IPS-20b (cell line): ENCODE results near the gene PRAC2.
A peak's percentile ranks its signal among the peaks of the same experiment; 100 is the strongest.

Experiments used
- H3K27ac ChIP-seq: one replicate; pipeline ENCODE4 v1.5.1; 2013; ENCODE audit warnings: low read length
- H3K27me3 ChIP-seq: 2 replicates; pipeline ENCODE4 v1.6.1; 2013; ENCODE audit warnings: mild to moderate bottlenecking, low read length, inconsistent platforms; ENCODE audit not compliant: insufficient read depth
- H3K36me3 ChIP-seq: 2 replicates; pipeline ENCODE4 v1.6.1; 2013; ENCODE audit warnings: low read depth, mild to moderate bottlenecking, inconsistent platforms, low read length, moderate library complexity; ENCODE audit not compliant: insufficient read depth
- H3K4me1 ChIP-seq: 2 replicates; pipeline ENCODE4 v1.6.1; 2013; ENCODE audit warnings: mild to moderate bottlenecking, control low read depth, inconsistent platforms, low read length, moderate library complexity; ENCODE audit not compliant: insufficient read depth
- H3K4me3 ChIP-seq: 2 replicates; pipeline ENCODE4 v1.5.1; 2013; ENCODE audit warnings: mild to moderate bottlenecking, low read length, inconsistent platforms
- H3K9ac ChIP-seq: 2 replicates; pipeline ENCODE4 v1.6.1; 2013; ENCODE audit warnings: low read depth, mild to moderate bottlenecking, inconsistent platforms, low read length, moderate library complexity
- H3K9me3 ChIP-seq: 2 replicates; pipeline ENCODE4 v1.6.1; 2013; ENCODE audit warnings: mild to moderate bottlenecking, low read depth, low read length, inconsistent platforms; ENCODE audit not compliant: insufficient read depth

Gene PRAC2

DNA sequence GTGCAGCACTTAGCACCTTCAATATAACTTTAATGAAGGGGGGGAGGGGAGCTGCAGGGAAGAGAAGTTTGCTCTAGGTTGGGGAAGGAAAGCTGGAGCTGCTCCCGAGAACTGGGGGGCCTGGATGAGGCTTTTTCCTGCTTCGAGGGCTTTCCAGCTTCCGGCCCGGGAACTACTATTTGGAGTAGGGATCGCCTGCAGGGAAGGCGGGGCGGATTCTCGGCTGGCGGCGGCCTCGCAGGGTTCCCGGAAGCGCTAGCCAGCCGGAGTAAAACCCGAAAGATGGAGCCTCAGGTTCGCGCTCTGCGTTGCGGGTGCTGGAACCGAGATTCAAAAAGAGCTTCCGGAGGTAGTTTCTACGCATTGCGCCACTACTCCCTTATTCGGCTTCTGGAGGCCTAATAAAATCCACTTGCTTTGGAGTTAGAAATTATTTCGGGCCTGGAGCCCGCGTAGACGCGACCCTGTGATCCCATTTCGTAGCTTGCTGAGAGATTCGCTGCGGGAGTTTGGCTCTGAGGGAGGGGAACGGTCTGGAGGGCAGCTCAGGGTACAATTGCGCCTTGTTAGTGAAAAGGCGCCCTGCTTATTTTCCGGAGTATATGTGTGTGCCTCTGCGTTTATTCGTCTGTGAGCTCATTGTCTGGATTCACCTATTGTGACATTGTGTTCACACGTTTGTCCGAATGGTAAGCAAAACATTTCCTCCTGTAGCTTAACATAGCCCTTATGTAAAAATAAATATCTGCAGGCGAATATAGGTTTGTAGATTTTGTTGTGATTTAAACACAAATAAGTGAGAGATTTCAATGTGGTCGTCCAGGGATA lies 652 bp downstream of the PRAC2 start:
- Histone ChIP-seq H3K27ac (no peak overlapping the region), H3K4me1 (peaks cover 17% of the 10 kb centered on the region), H3K4me3 (peak overlapping the region; percentile 42), H3K9ac (no peak overlapping the region), H3K9me3 (peaks cover 7% of the 10 kb centered on the region; the same call in 1 of the 2 replicates), H3K36me3 (no peaks in the 10 kb centered on the region), H3K27me3 (peaks cover 100% of the 10 kb centered on the region)

DNA sequence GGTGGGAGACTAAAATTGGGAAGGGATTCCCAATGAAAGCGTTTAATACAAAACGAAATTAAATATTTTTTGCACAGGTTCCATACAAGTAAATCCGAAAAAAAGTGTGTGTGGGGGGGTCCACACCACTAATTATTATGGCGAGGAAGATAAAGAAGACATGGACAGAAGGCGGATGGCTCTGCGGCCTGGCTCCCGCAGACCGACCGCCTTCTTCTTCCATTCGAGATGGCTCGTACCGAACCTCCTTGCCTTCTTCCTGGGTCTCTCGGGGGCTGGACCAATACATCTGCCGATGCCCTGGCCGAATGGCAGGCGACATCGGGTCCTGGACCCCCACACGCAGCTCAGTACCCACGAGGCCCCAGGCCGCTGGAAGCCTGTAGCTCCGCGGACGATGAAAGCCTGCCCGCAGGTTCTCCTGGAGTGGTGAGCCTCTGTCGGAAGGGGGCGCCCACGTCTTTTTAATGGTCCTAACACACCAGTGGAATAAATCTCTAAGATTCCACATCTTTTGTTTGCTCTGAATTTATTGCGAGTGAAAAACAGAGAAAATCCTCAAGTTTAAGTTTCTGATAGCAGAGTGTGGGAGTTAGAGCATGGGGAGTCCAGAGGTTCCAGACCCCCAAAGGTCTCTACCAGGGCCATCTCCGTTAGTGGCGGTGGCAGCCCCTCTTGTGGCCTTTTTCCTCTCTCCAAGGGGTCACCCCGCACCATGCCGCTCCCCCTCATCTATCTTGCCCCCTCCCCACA lies 1.4 kb downstream of the PRAC2 start:
- Histone ChIP-seq H3K9ac (no peak overlapping the region), H3K27me3 (peaks cover 100% of the 10 kb centered on the region), H3K9me3 (peaks cover 10% of the 10 kb centered on the region; the same call in 1 of the 2 replicates), H3K27ac (no peak overlapping the region), H3K4me1 (peaks cover 12% of the 10 kb centered on the region), H3K4me3 (no peak overlapping the region), H3K36me3 (no peaks in the 10 kb centered on the region)

DNA sequence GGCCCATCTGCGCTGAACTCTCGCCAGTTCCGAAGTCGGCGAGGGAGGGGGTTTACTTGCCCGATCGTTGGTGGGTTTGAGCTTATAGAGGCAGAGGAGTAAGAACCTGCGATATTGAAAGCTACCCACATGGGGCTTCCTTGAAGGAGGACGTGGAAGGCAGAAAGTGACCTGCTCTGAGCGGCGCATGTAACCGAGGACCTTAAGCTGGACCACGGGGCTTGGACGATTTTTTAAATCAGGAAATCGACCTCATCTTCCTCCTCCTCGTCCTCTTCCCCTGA lies 2.0 kb downstream of the PRAC2 start:
- H3K4me1 ChIP-seq, result peaks cover 10% of the 10 kb centered on the region
- H3K9me3 ChIP-seq, result peaks cover 12% of the 10 kb centered on the region; the same call in 1 of the 2 replicates
- H3K4me3 ChIP-seq, result no peak overlapping the region
- H3K9ac ChIP-seq, result no peak overlapping the region
- H3K27ac ChIP-seq, result no peak overlapping the region
- peaks cover 100% of the 10 kb centered on the region for H3K27me3 ChIP-seq
- no peaks in the 10 kb centered on the region for H3K36me3 ChIP-seq

- H3K9me3 ChIP-seq, result peaks cover 12% of the 10 kb centered on the region; the same call in 1 of the 2 replicates
- H3K9ac ChIP-seq, result no peak overlapping the region
- peaks cover 100% of the 10 kb centered on the region for H3K27me3 ChIP-seq
- no peak overlapping the region for H3K4me3 ChIP-seq
- H3K27ac ChIP-seq, result no peak overlapping the region
- no peaks in the 10 kb centered on the region for H3K36me3 ChIP-seq
- peaks cover 5% of the 10 kb centered on the region for H3K4me1 ChIP-seq
Observed at GRCh38 chr17:48725288-48726064, 2.5 kb downstream of the PRAC2 start.

- Histone ChIP-seq H3K27me3 (peaks cover 100% of the 10 kb centered on the region), H3K4me3 (no peak overlapping the region), H3K9ac (no peak overlapping the region), H3K36me3 (no peaks in the 10 kb centered on the region), H3K27ac (no peak overlapping the region), H3K4me1 (peaks cover 2% of the 10 kb centered on the region; the same call in 1 of the 2 replicates), H3K9me3 (peaks cover 12% of the 10 kb centered on the region; the same call in 1 of the 2 replicates)
Observed at GRCh38 chr17:48726114-48726915, 3.3 kb downstream of the PRAC2 start.

DNA sequence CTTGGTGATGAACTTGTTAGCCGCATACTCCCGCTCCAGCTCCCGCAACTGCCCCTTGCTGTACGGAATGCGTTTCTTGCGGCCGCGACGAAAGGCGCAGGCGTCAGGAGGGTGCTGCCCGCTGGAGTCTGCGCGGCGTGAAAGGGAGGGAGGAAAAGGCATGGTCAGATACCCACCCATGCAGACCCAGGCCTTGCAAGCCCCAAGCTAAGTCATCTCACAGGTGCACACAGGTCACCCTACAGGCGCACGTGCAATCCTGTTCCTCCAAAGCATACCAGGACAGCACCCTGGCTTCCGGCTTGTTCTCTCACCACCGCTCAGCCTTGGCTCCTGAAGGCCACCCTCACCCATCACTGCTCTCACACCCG lies 3.9 kb downstream of the PRAC2 start:
- Histone ChIP-seq H3K9ac (no peak overlapping the region), H3K4me3 (no peak overlapping the region), H3K9me3 (peaks cover 12% of the 10 kb centered on the region; the same call in 1 of the 2 replicates), H3K36me3 (no peaks in the 10 kb centered on the region), H3K4me1 (peaks cover 2% of the 10 kb centered on the region; the same call in 1 of the 2 replicates), H3K27ac (no peak overlapping the region), H3K27me3 (peaks cover 100% of the 10 kb centered on the region)

DNA sequence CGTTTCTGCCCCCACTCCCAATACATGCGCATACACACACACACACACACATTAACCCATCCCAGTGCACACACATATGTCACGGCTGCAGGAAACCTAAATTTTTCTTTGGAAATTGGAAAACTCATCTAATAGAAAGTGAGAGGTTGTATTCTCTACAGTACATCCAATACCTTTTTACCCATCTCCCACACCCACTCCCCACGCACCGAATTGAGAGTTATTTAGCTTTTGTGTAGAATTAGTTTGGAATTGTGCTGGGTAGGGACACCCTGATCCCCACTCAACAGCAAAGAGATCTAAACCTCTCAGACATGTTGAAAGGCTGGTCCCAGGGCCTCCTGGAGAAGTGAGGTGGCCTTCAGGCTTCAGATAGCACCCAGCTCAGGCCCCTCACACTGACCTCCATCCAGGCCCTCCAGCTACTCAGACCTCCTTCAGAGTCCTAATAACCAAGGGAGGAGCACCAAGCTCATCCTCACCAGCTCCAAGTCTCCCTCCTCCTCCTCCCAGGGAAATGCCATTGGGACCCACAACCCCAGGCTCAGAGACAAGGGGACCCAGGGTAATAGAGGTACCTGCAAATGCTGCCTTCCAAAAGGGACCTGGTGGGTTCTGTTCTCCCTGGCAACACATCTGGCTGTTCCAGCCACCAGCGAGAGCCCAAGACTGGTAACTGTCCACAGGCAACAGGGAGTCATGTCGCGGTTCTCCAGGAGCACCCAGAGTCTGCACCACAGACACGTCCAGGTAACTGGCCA lies 4.6 kb downstream of the PRAC2 start:
- Histone ChIP-seq H3K27ac (no peak overlapping the region), H3K9me3 (peaks cover 12% of the 10 kb centered on the region; the same call in 1 of the 2 replicates), H3K36me3 (no peaks in the 10 kb centered on the region), H3K9ac (no peak overlapping the region), H3K27me3 (peaks cover 100% of the 10 kb centered on the region), H3K4me1 (peaks cover 3% of the 10 kb centered on the region; the same call in 1 of the 2 replicates), H3K4me3 (no peak overlapping the region)

GRCh38 chr17:48728232-48729231 lies 5.5 kb downstream of the PRAC2 start, which contains the start of gene HOXB13:
HOXB13 (minus strand) TSS chr17:48728750; CDS start chr17:48728593, 157 bp downstream.
- Histone ChIP-seq H3K9ac (no peak within 1 kb of the TSS), H3K36me3 (no peaks in the 10 kb centered on the region), H3K4me1 (peaks cover 4% of the 10 kb centered on the region; the same call in 1 of the 2 replicates), H3K27me3 (peaks cover 100% of the 10 kb centered on the region), H3K9me3 (peaks cover 12% of the 10 kb centered on the region; the same call in 1 of the 2 replicates), H3K4me3 (peak within 1 kb of the TSS; percentile 19), H3K27ac (no peak within 1 kb of the TSS)

DNA sequence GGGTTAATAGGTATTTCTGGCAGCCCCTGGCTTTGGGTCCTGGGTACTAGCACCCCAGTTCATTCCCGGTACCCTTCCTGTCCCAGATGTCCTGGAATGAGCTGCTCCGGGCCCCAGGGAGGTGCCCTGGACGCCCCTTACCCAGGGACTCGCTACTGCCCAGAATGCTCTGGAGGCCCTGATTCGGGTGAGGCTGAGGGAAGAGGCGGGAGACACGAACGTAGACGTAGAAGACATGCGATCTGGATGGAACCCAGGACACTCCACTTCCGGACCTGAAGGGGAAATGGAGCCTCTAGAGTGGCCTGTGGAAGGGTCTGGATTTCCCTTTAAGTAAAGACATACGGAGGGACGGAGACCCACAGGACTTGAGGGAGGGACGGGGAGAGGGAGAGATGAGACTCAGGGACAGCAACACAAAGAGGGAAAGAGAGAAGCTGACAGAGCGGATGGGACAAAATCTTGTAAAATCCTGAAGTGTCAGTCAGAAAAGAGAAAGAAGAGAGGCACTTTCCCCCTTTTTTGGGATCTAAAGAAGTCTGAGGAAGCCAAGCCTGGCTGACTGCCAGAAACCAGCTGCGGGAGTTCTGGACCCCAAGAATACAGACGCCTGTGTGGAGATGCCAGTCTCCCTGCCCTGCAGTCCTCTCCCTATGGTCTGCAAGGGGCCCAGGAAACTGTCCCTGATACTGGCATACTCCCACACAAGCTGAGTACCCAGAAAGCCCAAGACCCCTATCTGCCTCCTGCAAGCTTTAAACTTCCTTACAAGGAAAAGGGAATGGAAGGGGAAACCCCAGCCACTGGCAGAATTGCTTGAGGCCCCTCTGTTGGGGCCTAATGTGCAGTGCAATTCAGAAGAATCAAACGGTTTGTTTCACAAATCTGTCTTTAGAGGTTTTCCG lies 6.6 kb downstream of the PRAC2 start:
- Histone ChIP-seq H3K27me3 (peaks cover 100% of the 10 kb centered on the region), H3K27ac (no peak overlapping the region), H3K4me3 (no peak overlapping the region), H3K4me1 (peaks cover 4% of the 10 kb centered on the region; the same call in 1 of the 2 replicates), H3K36me3 (no peaks in the 10 kb centered on the region), H3K9me3 (peaks cover 12% of the 10 kb centered on the region; the same call in 1 of the 2 replicates), H3K9ac (no peak overlapping the region)
